Calu3 (cell line): ENCODE results near the gene FAM219A. TPM values are rescaled to one million over a fixed set of nuclear protein-coding genes. Genes with fewer than 3 reads are reported as not detected.
"Not testable (repeated sequence)": the region's sequence is repeated elsewhere in the genome, so short reads cannot be mapped to it uniquely, and the experiment has no call there.

Source experiments
- BruUV-seq: library from RNA; stranded (reverse); fragments of 400-500 nt; replicated peaks from 2 replicates; lab custom pipeline; 2021; lab: Mats Ljungman, UMichigan
- CTCF ChIA-PET: fragments of 300-600 bp; sonication (Branson Sonifier 250); formaldehyde crosslinking; loops from one replicate; lab custom pipeline; 2022; ENCODE audit warnings: antibody characterized with exemption; lab: Charles Lee
- DNase-seq: peaks from one replicate; pipeline ENCODE4 v3.0.0; 2022
- H3K27ac Mint-ChIP-seq: one replicate; pipeline ENCODE4 v1.8.0; 2022; ENCODE audit warnings: mixed read lengths; ENCODE audit not compliant: unreplicated experiment
- H3K27me3 Mint-ChIP-seq: one replicate; pipeline ENCODE4 v1.8.0; 2022; ENCODE audit warnings: mixed read lengths; ENCODE audit not compliant: unreplicated experiment
- H3K36me3 Mint-ChIP-seq: one replicate; pipeline ENCODE4 v1.8.0; 2022; ENCODE audit warnings: mild to moderate bottlenecking, moderate library complexity, mixed read lengths; ENCODE audit not compliant: insufficient read depth, unreplicated experiment
- H3K4me1 Mint-ChIP-seq: one replicate; pipeline ENCODE4 v1.8.0; 2022; ENCODE audit warnings: mild to moderate bottlenecking, low read depth, mixed read lengths; ENCODE audit not compliant: unreplicated experiment
- H3K4me3 Mint-ChIP-seq: one replicate; pipeline ENCODE4 v1.8.0; 2022; ENCODE audit warnings: mild to moderate bottlenecking, low read depth, moderate library complexity, mixed read lengths; ENCODE audit not compliant: unreplicated experiment
- H3K9me3 Mint-ChIP-seq: one replicate; pipeline ENCODE4 v1.8.0; 2022; ENCODE audit warnings: low read depth, mixed read lengths; ENCODE audit not compliant: unreplicated experiment
- intact Hi-C: fragments of 100-400 bp; cut with micrococcal nuclease; formaldehyde crosslinking; loops from one replicate; pipeline ENCODE4 v1.10.0; 2022; ENCODE audit not compliant: unreplicated experiment
- total RNA-seq: library from RNA; stranded (reverse); gene quantifications from 2 replicates; pipeline ENCODE4 v1.2.3, GENCODE V29; 2022
- TF ChIP-seq, protein P1 (sequence below): fragments of 200-600 bp; IDR thresholded peaks from one replicate; pipeline ENCODE4 v1.8.0; 2022; ENCODE audit warnings: antibody characterized with exemption; ENCODE audit not compliant: unreplicated experiment

The FAM219A gene
- total RNA-seq, 1 experiment from 2014 or later = 13.1 TPM

DNA sequence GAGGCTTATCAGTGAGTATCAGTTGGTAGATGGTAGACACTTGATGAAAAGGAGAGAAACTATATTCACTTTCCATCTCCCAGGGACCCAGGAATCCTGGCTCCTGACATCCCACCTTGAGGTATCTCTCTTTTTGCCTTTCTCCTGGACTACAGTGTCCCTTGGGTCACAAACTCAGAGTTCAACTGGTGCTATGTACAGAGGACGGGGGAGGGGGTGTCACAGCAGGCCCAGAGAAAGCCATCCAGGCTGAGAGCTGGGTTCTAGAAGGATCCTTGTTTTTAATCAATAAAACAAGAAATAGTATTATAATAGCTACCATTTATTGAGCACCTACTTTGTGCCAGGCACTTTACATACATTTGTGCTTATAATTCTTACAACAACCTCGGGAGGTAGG lies 92.0 kb downstream of the FAM219A start:
- CTCF ChIA-PET = no interaction called here
- no peaks in the 10 kb centered on the region for H3K4me1 Mint-ChIP-seq

DNA sequence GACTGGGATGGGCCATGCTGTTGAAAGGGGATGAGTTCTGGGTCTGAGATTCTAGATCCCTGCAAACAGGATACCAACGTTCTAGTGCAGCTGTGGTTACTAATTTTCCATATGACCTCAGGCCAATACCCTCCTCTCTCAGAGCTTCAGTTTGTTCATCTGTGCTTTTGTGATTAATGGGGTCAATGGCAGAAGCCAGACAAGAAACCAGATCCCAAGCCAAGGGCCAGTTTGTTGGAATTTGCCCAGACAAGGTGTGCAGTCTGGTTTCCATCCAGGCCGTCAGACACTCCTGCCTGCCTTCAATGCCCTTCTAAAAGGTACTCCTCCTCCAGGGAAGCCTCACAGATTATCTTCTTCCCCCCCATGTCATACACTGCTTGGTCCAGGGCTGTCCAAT lies 93.1 kb downstream of the FAM219A start:
- TF ChIP-seq, protein P1, sequence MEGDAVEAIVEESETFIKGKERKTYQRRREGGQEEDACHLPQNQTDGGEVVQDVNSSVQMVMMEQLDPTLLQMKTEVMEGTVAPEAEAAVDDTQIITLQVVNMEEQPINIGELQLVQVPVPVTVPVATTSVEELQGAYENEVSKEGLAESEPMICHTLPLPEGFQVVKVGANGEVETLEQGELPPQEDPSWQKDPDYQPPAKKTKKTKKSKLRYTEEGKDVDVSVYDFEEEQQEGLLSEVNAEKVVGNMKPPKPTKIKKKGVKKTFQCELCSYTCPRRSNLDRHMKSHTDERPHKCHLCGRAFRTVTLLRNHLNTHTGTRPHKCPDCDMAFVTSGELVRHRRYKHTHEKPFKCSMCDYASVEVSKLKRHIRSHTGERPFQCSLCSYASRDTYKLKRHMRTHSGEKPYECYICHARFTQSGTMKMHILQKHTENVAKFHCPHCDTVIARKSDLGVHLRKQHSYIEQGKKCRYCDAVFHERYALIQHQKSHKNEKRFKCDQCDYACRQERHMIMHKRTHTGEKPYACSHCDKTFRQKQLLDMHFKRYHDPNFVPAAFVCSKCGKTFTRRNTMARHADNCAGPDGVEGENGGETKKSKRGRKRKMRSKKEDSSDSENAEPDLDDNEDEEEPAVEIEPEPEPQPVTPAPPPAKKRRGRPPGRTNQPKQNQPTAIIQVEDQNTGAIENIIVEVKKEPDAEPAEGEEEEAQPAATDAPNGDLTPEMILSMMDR = no peak
- intact Hi-C loops = no loop called here
- Mint-ChIP-seq H3K27ac (no peak overlapping the region), H3K36me3 (peaks cover 2% of the 10 kb centered on the region), H3K4me3 (no peak overlapping the region), H3K27me3 (no peaks in the 10 kb centered on the region), H3K9me3 (peaks cover 3% of the 10 kb centered on the region), H3K4me1 (no peaks in the 10 kb centered on the region)
- DNase-seq = no peak
- no TSS peak for BruUV-seq
- CTCF ChIA-PET = no interaction called here

More for the DNA sequence above, 92.0 kb downstream of the FAM219A start:
- no peak for DNase-seq
- H3K9me3 Mint-ChIP-seq = peaks cover 3% of the 10 kb centered on the region
- no peak overlapping the region for H3K27ac Mint-ChIP-seq
- no TSS peak for BruUV-seq
- TF ChIP-seq, protein P1 = no peak
- intact Hi-C loops = no loop called here
- H3K27me3 Mint-ChIP-seq = no peaks in the 10 kb centered on the region
- no peak overlapping the region for H3K4me3 Mint-ChIP-seq
- peaks cover 13% of the 10 kb centered on the region for H3K36me3 Mint-ChIP-seq

GRCh38 chr9:34363619-34364351 lies 94.6 kb downstream of the FAM219A start:
- TF ChIP-seq, protein P1 = no peak
- no peaks in the 10 kb centered on the region for H3K4me1 Mint-ChIP-seq
- H3K36me3 Mint-ChIP-seq = no peaks in the 10 kb centered on the region
- H3K4me3 Mint-ChIP-seq = no peak overlapping the region
- no peak overlapping the region for H3K27ac Mint-ChIP-seq
- BruUV-seq = no TSS peak
- CTCF ChIA-PET = no interaction called here
- H3K9me3 Mint-ChIP-seq = peaks cover 2% of the 10 kb centered on the region
- H3K27me3 Mint-ChIP-seq = no peaks in the 10 kb centered on the region
- DNase-seq = no peak
- intact Hi-C loops = no loop called here

GRCh38 chr9:34362614-34363214 lies 95.7 kb downstream of the FAM219A start:
- BruUV-seq = no TSS peak
- TF ChIP-seq, protein P1 = no peak
- DNase-seq = no peak
- Mint-ChIP-seq H3K36me3 (no peaks in the 10 kb centered on the region), H3K9me3 (peaks cover 4% of the 10 kb centered on the region), H3K4me1 (no peaks in the 10 kb centered on the region), H3K27ac (no peak overlapping the region), H3K4me3 (no peak overlapping the region), H3K27me3 (no peaks in the 10 kb centered on the region)
- CTCF ChIA-PET = no interaction called here
- intact Hi-C loops = no loop called here

GRCh38 chr9:34352957-34353356 lies 105.4 kb downstream of the FAM219A start:
- DNase-seq, H3K9me3 Mint-ChIP-seq, H3K27me3 Mint-ChIP-seq, BruUV-seq, H3K4me3 Mint-ChIP-seq, H3K36me3 Mint-ChIP-seq, intact Hi-C loops, H3K27ac Mint-ChIP-seq, CTCF ChIA-PET, H3K4me1 Mint-ChIP-seq: not testable (repeated sequence)

DNA sequence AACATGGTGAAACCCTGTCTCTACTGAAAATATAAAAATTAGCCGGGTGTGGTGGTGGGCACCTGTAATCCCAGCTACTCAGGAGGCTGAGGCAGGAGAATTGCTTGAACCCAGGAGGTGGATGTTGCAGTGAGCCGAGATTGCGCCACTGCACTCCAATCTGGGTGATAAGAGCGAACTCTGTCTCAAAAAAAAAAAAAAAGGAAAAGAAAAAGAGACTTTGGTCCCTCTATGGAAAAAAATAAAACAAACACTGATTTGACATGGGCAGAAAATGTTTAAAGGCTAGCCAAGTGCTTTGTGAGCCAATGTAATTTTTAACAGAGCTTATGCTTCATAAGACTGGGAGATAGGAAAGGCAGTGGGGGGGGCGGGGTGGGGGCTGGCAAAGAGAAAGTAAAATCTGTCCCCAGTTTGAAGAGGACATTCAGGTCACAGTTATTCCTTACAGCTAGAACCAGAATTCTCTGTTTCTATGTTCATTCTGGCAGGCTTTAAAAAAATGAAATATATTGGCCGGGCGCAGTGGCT lies 106.2 kb downstream of the FAM219A start:
- CTCF ChIA-PET = interaction anchor here (0.6 kb wide), 1 partner anchor 9 kb away, joined by 6 read pairs; no protein-coding TSS in a partner anchor
- intact Hi-C loops, H3K4me1 Mint-ChIP-seq, BruUV-seq, H3K4me3 Mint-ChIP-seq, H3K27ac Mint-ChIP-seq, H3K9me3 Mint-ChIP-seq, H3K27me3 Mint-ChIP-seq, DNase-seq, H3K36me3 Mint-ChIP-seq: not testable (repeated sequence)
